Keratinocyte (primary cell): ENCODE measurements around the gene JADE2. TPM values are rescaled to one million over a fixed set of nuclear protein-coding genes. Genes with fewer than 3 reads are reported as not detected.

ENCODE experiments used
- DNase-seq: peaks from one replicate; pipeline ENCODE4 v3.0.0-alpha.2; 2011; ENCODE audit warnings: low read depth, missing footprints, low spot score
- FAIRE-seq: peaks from 2 replicates; lab custom pipeline; 2011; peaks lifted over from hg19 to GRCh38; lab: Jason Lieb, UNC
- H2AFZ ChIP-seq: 2 replicates; pipeline ENCODE4 v1.6.0; 2012; ENCODE audit warnings: low read length, control low read depth, inconsistent platforms; ENCODE audit not compliant: control insufficient read depth
- H3K27ac ChIP-seq: 2 replicates; pipeline ENCODE4 v1.5.1; 2011; ENCODE audit warnings: low read length; ENCODE audit not compliant: control insufficient read depth, insufficient read depth
- H3K27me3 ChIP-seq: 3 replicates; pipeline ENCODE4 v1.6.0; 2011; ENCODE audit warnings: low read length; ENCODE audit not compliant: control insufficient read depth, insufficient read depth; ENCODE audit errors: extremely low read depth
- H3K36me3 ChIP-seq, 2 experiments: 2 replicates in 1 of 2; 3 replicates in 1 of 2; pipeline ENCODE4 v1.5.1; 2011; ENCODE audit warnings: low read length in 2 of 2, mild to moderate bottlenecking in 1 of 2; ENCODE audit not compliant: control insufficient read depth in 2 of 2, insufficient read depth in 2 of 2; ENCODE audit errors: extremely low read depth in 1 of 2
- H3K4me1 ChIP-seq: 3 replicates; pipeline ENCODE4 v1.5.1; 2011; ENCODE audit warnings: low read length; ENCODE audit not compliant: control insufficient read depth, insufficient read depth; ENCODE audit errors: extremely low read depth
- H3K4me2 ChIP-seq: 3 replicates; pipeline ENCODE4 v1.6.0; 2011; ENCODE audit warnings: low read depth, low read length; ENCODE audit not compliant: control insufficient read depth, insufficient read depth; ENCODE audit errors: extremely low read depth
- H3K4me3 ChIP-seq, 3 experiments: fragments of 200-600 bp in 1 of 3; sonication (generic) in 1 of 3; 2 replicates in 2 of 3; 3 replicates in 1 of 3; pipeline ENCODE4 v1.5.1; 2011 to 2016; ENCODE audit warnings: low read length in 3 of 3, mild to moderate bottlenecking in 3 of 3, control low read depth in 2 of 3, inconsistent platforms in 1 of 3, low read depth in 1 of 3, mixed read lengths in 1 of 3, mixed run types in 1 of 3, moderate library complexity in 1 of 3; ENCODE audit not compliant: control insufficient read depth in 2 of 3, insufficient read depth in 2 of 3; ENCODE audit errors: extremely low read depth in 1 of 3
- H3K79me2 ChIP-seq: 2 replicates; pipeline ENCODE4 v1.6.0; 2012; ENCODE audit warnings: low read length; ENCODE audit not compliant: control insufficient read depth, insufficient read depth
- H3K9ac ChIP-seq: 3 replicates; pipeline ENCODE4 v1.6.0; 2011; ENCODE audit warnings: low read length; ENCODE audit not compliant: control insufficient read depth, insufficient read depth; ENCODE audit errors: extremely low read depth
- H3K9me1 ChIP-seq: 3 replicates; pipeline ENCODE4 v1.6.0; 2011; ENCODE audit warnings: low read length; ENCODE audit not compliant: control insufficient read depth, insufficient read depth; ENCODE audit errors: extremely low read depth
- H3K9me3 ChIP-seq: 2 replicates; pipeline ENCODE4 v1.5.1; 2012; ENCODE audit warnings: low read depth, low read length; ENCODE audit not compliant: control insufficient read depth
- H4K20me1 ChIP-seq: 3 replicates; pipeline ENCODE4 v1.6.0; 2011; ENCODE audit warnings: low read length; ENCODE audit not compliant: control insufficient read depth, insufficient read depth; ENCODE audit errors: extremely low read depth
- CTCF ChIP-seq, 3 experiments: IDR thresholded peaks in 1 of 3; conservative IDR thresholded peaks in 1 of 3; optimal IDR thresholded peaks in 1 of 3; 2 replicates in 2 of 3; 3 replicates in 1 of 3; pipeline versions ENCODE3 to v1.5.1; 2011; ENCODE audit warnings: low read length in 3 of 3, mild to moderate bottlenecking in 3 of 3, moderate library complexity in 2 of 3, control low read depth in 1 of 3, inconsistent platforms in 1 of 3; ENCODE audit not compliant: insufficient read depth in 2 of 3; ENCODE audit errors: extremely low read depth in 1 of 3
- EZH2 ChIP-seq: IDR thresholded peaks from one replicate; pipeline ENCODE4 v1.6.1; 2012; ENCODE audit warnings: inconsistent platforms, mild to moderate bottlenecking, low read length, moderate library complexity
- dilution Hi-C: fragments of 300-500 bp; cut with MboI; formaldehyde crosslinking; loops from one replicate; pipeline ENCODE4 v1.7.0; 2020; ENCODE audit warnings: low sequenced_read_pairs; ENCODE audit not compliant: extremely low pct_ligation_motif_present
- polyA plus RNA-seq, 5 experiments: library from polyadenylated mRNA; depleted of rRNA in 3 of 5; stranded (reverse) in 3 of 5; stranded (forward) in 1 of 5; unstranded in 1 of 5; fragments of >200 nt; gene quantifications; 1 replicate in 1 of 5; 2 replicates in 3 of 5; 3 replicates in 1 of 5; pipeline versions ENCODE4 v1.2.1 to v1.2.3, GENCODE V29; 2011 to 2012; ENCODE audit warnings: missing spikeins in 2 of 5, low read depth in 1 of 5, low replicate concordance in 1 of 5

JADE2 gene
- polyA plus RNA-seq, 1 donor (not counting 4 experiments of a cell fraction or from before 2014, with no cell fraction given): 11.1 TPM

GRCh38 chr5:134581241-134581981 is 55.9 kb downstream of the JADE2 start:
- TF ChIP-seq EZH2 (no peak), CTCF (optimal IDR thresholded peaks at IDR 0.05 in 1 of 3, IDR thresholded peaks at IDR 0.05 in 1 of 3, conservative IDR thresholded peaks at IDR 0.05 in 1 of 3; ENCODE audit: extremely low read depth in 1 of 3, insufficient read depth in 2 of 3, low read length in 3 of 3) (no peak)
- Histone ChIP-seq H3K9me1 (no peaks in the 10 kb centered on the region), H3K9me3 (no peaks in the 10 kb centered on the region), H3K79me2 (no peaks in the 10 kb centered on the region), H4K20me1 (no peaks in the 10 kb centered on the region), H3K27ac (no peak overlapping the region), H3K27me3 (no peaks in the 10 kb centered on the region), H3K4me2 (no peak overlapping the region), H3K9ac (no peak overlapping the region), H2AFZ (no peak overlapping the region), H3K36me3 (peaks cover 3 to 4% of the 10 kb centered on the region in 2 experiments), H3K4me1 (peaks cover 5% of the 10 kb centered on the region), H3K4me3 (no peak overlapping the region)
- DNase-seq (no peak), FAIRE-seq (no peak)
- dilution Hi-C loops: no loop called here

GRCh38 chr5:134582281-134582680 is 56.8 kb downstream of the JADE2 start:
- Histone ChIP-seq H3K4me3 (no peak overlapping the region), H3K9ac (no peak overlapping the region), H3K4me1 (peaks cover 3% of the 10 kb centered on the region), H3K9me3 (no peaks in the 10 kb centered on the region), H3K79me2 (no peaks in the 10 kb centered on the region), H3K27me3 (no peaks in the 10 kb centered on the region), H3K9me1 (no peaks in the 10 kb centered on the region), H3K4me2 (no peak overlapping the region), H4K20me1 (no peaks in the 10 kb centered on the region), H2AFZ (no peak overlapping the region), H3K36me3 (peaks cover 3% of the 10 kb centered on the region in 2 experiments), H3K27ac (no peak overlapping the region)
- no peak for TF ChIP-seq CTCF (optimal IDR thresholded peaks at IDR 0.05 in 1 of 3, IDR thresholded peaks at IDR 0.05 in 1 of 3, conservative IDR thresholded peaks at IDR 0.05 in 1 of 3; ENCODE audit: extremely low read depth in 1 of 3, insufficient read depth in 2 of 3, low read length in 3 of 3)
- TF ChIP-seq EZH2: no peak
- FAIRE-seq (no peak), DNase-seq (no peak)
- dilution Hi-C loops: no loop called here
